Body of pancreas (tissue), 4 donors: ENCODE measurements around the gene GATA1. TPM values are rescaled to one million over a fixed set of nuclear protein-coding genes. Genes with fewer than 3 reads are reported as not detected.

ENCODE experiments used
- ATAC-seq: fragments of 150-250 bp; one replicate; pipeline ENCODE4 v1.9.1; 2016
- DNase-seq, 4 donors: peaks; one replicate each; pipeline ENCODE4 v3.0.0-alpha.2; 2019
- H3K27ac ChIP-seq, 4 donors: fragments of 200-600 bp; sonication (generic); 1 replicate in 3 of 4; 2 replicates in 1 of 4; pipeline versions ENCODE4 v1.5.1 to v1.6.1; 2016 to 2019; ENCODE audit warnings: mild to moderate bottlenecking in 1 of 4, mixed read lengths in 1 of 4, moderate library complexity in 1 of 4
- H3K27me3 ChIP-seq, 2 donors: fragments of 200-600 bp; sonication (generic); one replicate each; pipeline ENCODE4 v1.6.0; 2016; ENCODE audit warnings: mild to moderate bottlenecking in 1 of 2
- H3K36me3 ChIP-seq, 2 donors: fragments of 200-600 bp; sonication (generic); replicated peaks in 1 of 2; 2 replicates each; pipeline ENCODE4 v1.5.1; 2016; ENCODE audit warnings: low read depth in 2 of 2; ENCODE audit not compliant: insufficient read depth in 1 of 2
- H3K4me1 ChIP-seq: fragments of 200-600 bp; sonication (generic); one replicate; pipeline ENCODE4 v1.6.0; 2016
- H3K4me3 ChIP-seq, 2 donors: fragments of 200-600 bp; sonication (generic); 1 replicate in 1 of 2; 2 replicates in 1 of 2; pipeline ENCODE4 v1.5.1; 2016 to 2019
- H3K9me3 ChIP-seq, 3 donors: fragments of 200-600 bp; sonication (generic); 1 replicate in 2 of 3; 2 replicates in 1 of 3; pipeline ENCODE4 v1.5.1; 2016
- CTCF ChIP-seq, 7 experiments: fragments of 450-650 bp in 4 of 7; fragments of 200-600 bp in 3 of 7; sonication (generic) in 3 of 7; IDR thresholded peaks; one replicate each; pipeline ENCODE4 v1.5.1; 2016 to 2019; ENCODE audit warnings: antibody characterized with exemption in 7 of 7
- POLR2A ChIP-seq, 3 donors: fragments of 450-650 bp; IDR thresholded peaks; one replicate each; pipeline ENCODE4 v1.6.1; 2016; ENCODE audit warnings: antibody characterized with exemption in 3 of 3, mild to moderate bottlenecking in 2 of 3
- WGBS, 2 donors: methylation state at CpG; one replicate each; pipeline ENCODE4 v1.1.5; 2017; 5-methylcytosine and 5-hydroxymethylcytosine counted together
- intact Hi-C: fragments of 100-400 bp; cut with DNase I; formaldehyde crosslinking; loops from one replicate; pipeline ENCODE4 v1.15.1; 2023
- total RNA-seq, 2 donors: library from RNA; depleted of rRNA; stranded (reverse); fragments of >200 nt; gene quantifications; one replicate each; pipeline ENCODE4 v1.1.0, GENCODE V29; 2016

GATA1 gene
- total RNA-seq, 2 donors from 2014 or later: not detected

GRCh38 chrX:48806081-48806480 lies 19.7 kb downstream of the GATA1 start:
- TF ChIP-seq POLR2A (IDR thresholded peaks at IDR 0.05): no peak
- TF ChIP-seq CTCF (IDR thresholded peaks at IDR 0.05): no peak
- no peak for DNase-seq
- Histone ChIP-seq H3K27ac (no peak overlapping the region), H3K27me3 (no peaks in the 10 kb centered on the region), H3K36me3 (no peaks in the 10 kb centered on the region), H3K4me1 (peaks cover 4% of the 10 kb centered on the region), H3K9me3 (no peaks in the 10 kb centered on the region), H3K4me3 (no peak overlapping the region)
- no peak for ATAC-seq
- WGBS, 2 donors: 94 to 100% methylated on average over 1 to 3 of the region's 4 CpGs
- intact Hi-C loops: no loop called here

DNA sequence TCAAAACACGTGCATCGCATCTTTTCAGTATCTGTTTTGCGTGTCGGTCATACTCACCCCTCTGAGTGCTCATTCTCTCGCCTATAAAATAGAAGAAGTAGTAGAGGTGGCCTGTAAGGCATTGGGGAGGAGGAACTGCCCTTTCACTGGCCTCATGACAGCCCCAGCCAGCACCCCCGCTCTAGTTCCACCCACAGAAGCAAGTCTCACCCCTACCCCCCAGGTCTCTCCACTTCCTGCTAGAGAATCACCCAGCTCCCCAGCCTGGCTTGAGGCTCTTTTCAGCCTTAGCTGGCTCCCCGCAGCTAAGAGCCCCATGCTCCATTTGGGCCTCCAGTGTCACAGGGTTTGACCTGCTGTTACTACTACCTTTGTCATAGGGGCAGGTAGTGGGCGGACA lies 27.3 kb downstream of the GATA1 start:
- 89 to 98% methylated on average over 6 to 7 of the region's 8 CpGs for WGBS, 2 donors
- Histone ChIP-seq H3K27me3 (no peaks in the 10 kb centered on the region), H3K36me3 (no peaks in the 10 kb centered on the region), H3K4me1 (no peaks in the 10 kb centered on the region), H3K27ac (no peak overlapping the region), H3K9me3 (no peaks in the 10 kb centered on the region), H3K4me3 (no peak overlapping the region)
- ATAC-seq (no peak), DNase-seq (no peak)
- intact Hi-C loops: no loop called here
- TF ChIP-seq CTCF (IDR thresholded peaks at IDR 0.05) (no peak), POLR2A (IDR thresholded peaks at IDR 0.05) (no peak)

- ATAC-seq (no peak), DNase-seq (no peak)
- no peak overlapping the region for H3K27ac ChIP-seq
- no peaks in the 10 kb centered on the region for H3K27me3 ChIP-seq
- intact Hi-C loops: no loop called here
- H3K36me3 ChIP-seq: no peaks in the 10 kb centered on the region
- WGBS, 2 donors: 78 to 81% methylated on average over 1 to 8 of the region's 8 CpGs
- no peak for TF ChIP-seq POLR2A (IDR thresholded peaks at IDR 0.05)
- TF ChIP-seq CTCF (IDR thresholded peaks at IDR 0.05): no peak
- H3K9me3 ChIP-seq: no peaks in the 10 kb centered on the region
- no peak overlapping the region for H3K4me3 ChIP-seq
- no peaks in the 10 kb centered on the region for H3K4me1 ChIP-seq
These were observed 28.3 kb downstream of the GATA1 start for GRCh38 chrX:48814722-48815121.

GRCh38 chrX:48815266-48815665 lies 28.9 kb downstream of the GATA1 start:
- intact Hi-C loops: no loop called here
- H3K4me3 ChIP-seq: no peak overlapping the region
- no peaks in the 10 kb centered on the region for H3K4me1 ChIP-seq
- H3K36me3 ChIP-seq: no peaks in the 10 kb centered on the region
- no peak for DNase-seq
- 93 to 100% methylated on average over 3 to 5 of the region's 8 CpGs for WGBS, 2 donors
- H3K9me3 ChIP-seq: no peaks in the 10 kb centered on the region
- TF ChIP-seq POLR2A (IDR thresholded peaks at IDR 0.05) (no peak), CTCF (IDR thresholded peaks at IDR 0.05) (no peak)
- no peaks in the 10 kb centered on the region for H3K27me3 ChIP-seq
- H3K27ac ChIP-seq: no peak overlapping the region
- ATAC-seq: no peak

DNA sequence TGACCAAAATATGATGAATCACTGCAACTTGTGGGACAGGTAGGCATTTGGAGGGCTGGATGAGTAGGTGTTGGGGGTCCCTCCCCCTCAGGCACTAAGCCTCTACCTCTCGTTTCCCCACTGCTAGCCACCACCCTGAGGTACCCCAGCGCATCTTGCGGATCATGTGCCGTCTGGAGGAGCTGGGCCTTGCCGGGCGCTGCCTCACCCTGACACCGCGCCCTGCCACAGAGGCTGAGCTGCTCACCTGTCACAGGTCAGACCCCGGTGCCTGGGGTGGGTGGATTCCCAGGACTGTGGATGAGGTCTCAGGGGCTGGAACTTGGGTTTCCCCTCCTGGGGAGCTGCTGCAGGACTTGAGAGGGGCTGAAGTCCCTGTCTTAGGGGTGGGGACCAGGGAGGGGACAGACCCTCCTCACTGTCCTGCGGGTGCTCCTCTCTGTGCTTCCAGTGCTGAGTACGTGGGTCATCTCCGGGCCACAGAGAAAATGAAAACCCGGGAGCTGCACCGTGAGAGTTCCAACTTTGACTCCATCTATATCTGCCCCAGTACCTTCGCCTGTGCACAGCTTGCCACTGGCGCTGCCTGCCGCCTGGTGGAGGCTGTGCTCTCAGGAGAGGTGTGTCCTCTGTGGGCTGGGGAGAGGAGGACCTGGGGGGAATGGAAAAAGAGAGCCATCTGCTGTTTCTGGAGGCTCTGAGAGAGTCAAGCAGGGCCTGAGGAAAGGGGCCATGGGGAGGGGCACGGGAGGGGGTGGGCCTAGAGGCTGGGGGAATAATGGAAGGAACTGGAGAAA lies 29.8 kb downstream of the GATA1 start:
- no peak for ATAC-seq
- Histone ChIP-seq H3K27me3 (no peaks in the 10 kb centered on the region), H3K9me3 (no peaks in the 10 kb centered on the region), H3K36me3 (no peaks in the 10 kb centered on the region), H3K4me3 (no peak overlapping the region), H3K4me1 (no peaks in the 10 kb centered on the region), H3K27ac (no peak overlapping the region)
- WGBS, 2 donors: 90 to 92% methylated on average over 1 to 14 of the region's 18 CpGs
- TF ChIP-seq CTCF (IDR thresholded peaks at IDR 0.05) (no peak), POLR2A (IDR thresholded peaks at IDR 0.05) (no peak)
- intact Hi-C loops: no loop called here
- no peak for DNase-seq
